OCI-LY7 (cell line): ENCODE measurements around the gene NCK2. TPM values are rescaled to one million over a fixed set of nuclear protein-coding genes. Genes with fewer than 3 reads are reported as not detected.

Experiments
- BruUV-seq: library from RNA; stranded (reverse); fragments of 400-500 nt; replicated peaks from 2 replicates; lab custom pipeline; 2021; lab: Mats Ljungman, UMichigan
- CTCF ChIA-PET: fragments of 300-600 bp; sonication (Branson Sonifier 250); formaldehyde crosslinking; loops from one replicate; lab custom pipeline; 2022; ENCODE audit warnings: antibody characterized with exemption; ENCODE audit not compliant: unreplicated experiment; lab: Charles Lee
- POLR2A ChIA-PET: fragments of 300-600 bp; sonication (Branson Sonifier 250); formaldehyde crosslinking; loops from one replicate; lab custom pipeline; 2022; ENCODE audit warnings: antibody characterized with exemption; lab: Charles Lee
- DNase-seq: peaks from one replicate; pipeline ENCODE4 v3.0.0-alpha.2; 2015; ENCODE audit warnings: low spot score
- H2AFZ ChIP-seq: fragments of 200-600 bp; sonication (generic), shearing (Covaris generic); 2 replicates; pipeline ENCODE4 v1.6.1; 2014; ENCODE audit warnings: mild to moderate bottlenecking, antibody characterized with exemption, low read length, moderate library complexity
- H3K27ac ChIP-seq: fragments of 200-600 bp; sonication (generic); 2 replicates; pipeline ENCODE4 v1.5.1; 2014; ENCODE audit warnings: mixed run types, low read depth, mild to moderate bottlenecking, moderate library complexity, low read length, inconsistent platforms; ENCODE audit not compliant: poor library complexity, severe bottlenecking
- H3K36me3 ChIP-seq: fragments of 200-600 bp; sonication (generic); 2 replicates; pipeline ENCODE4 v1.6.1; 2014; ENCODE audit warnings: mild to moderate bottlenecking, antibody characterized with exemption, low read length, moderate library complexity, mixed read lengths; ENCODE audit not compliant: insufficient read depth
- H3K4me1 ChIP-seq: fragments of 200-600 bp; sonication (generic); 2 replicates; pipeline ENCODE4 v1.5.1; 2014; ENCODE audit warnings: mild to moderate bottlenecking, low read length; ENCODE audit not compliant: insufficient read depth, poor library complexity, severe bottlenecking
- H3K4me2 ChIP-seq: fragments of 200-600 bp; sonication (generic); 2 replicates; pipeline ENCODE4 v1.6.1; 2014; ENCODE audit warnings: mild to moderate bottlenecking, low read length
- H3K4me3 ChIP-seq: fragments of 200-600 bp; sonication (generic); 2 replicates; pipeline ENCODE4 v1.5.1; 2014; ENCODE audit warnings: mild to moderate bottlenecking, low read depth, low read length; ENCODE audit not compliant: poor library complexity, severe bottlenecking
- H3K79me2 ChIP-seq: fragments of 200-600 bp; sonication (generic); 2 replicates; pipeline ENCODE4 v1.6.1; 2016; ENCODE audit warnings: low read depth, mild to moderate bottlenecking, low read length, moderate library complexity, mixed read lengths; ENCODE audit not compliant: insufficient read depth
- H3K9me2 ChIP-seq: fragments of 200-600 bp; sonication (generic); 2 replicates; pipeline ENCODE4 v1.6.1; 2016; ENCODE audit warnings: mild to moderate bottlenecking, low read length, mixed read lengths; ENCODE audit not compliant: insufficient read depth
- H3K9me3 ChIP-seq: fragments of 200-600 bp; sonication (generic); 2 replicates; pipeline ENCODE4 v1.6.1; 2014; ENCODE audit warnings: mild to moderate bottlenecking, mixed run types, low read length, mixed read lengths
- H4K20me1 ChIP-seq: fragments of 200-600 bp; sonication (generic); 2 replicates; pipeline ENCODE4 v1.6.1; 2014; ENCODE audit warnings: mild to moderate bottlenecking, antibody characterized with exemption, low read length, moderate library complexity, mixed read lengths; ENCODE audit not compliant: insufficient read depth
- EZH2phosphoT487 ChIP-seq: fragments of 200-600 bp; sonication (generic); IDR thresholded peaks from 2 replicates; pipeline ENCODE4 v1.6.1; 2018; ENCODE audit warnings: low read depth, borderline replicate concordance, mild to moderate bottlenecking, mixed run types, antibody characterized with exemption, low read length, moderate library complexity, mixed read lengths
- intact Hi-C: fragments of 100-400 bp; cut with micrococcal nuclease; formaldehyde crosslinking; loops from one replicate; pipeline ENCODE4 v1.10.0; 2022; ENCODE audit not compliant: unreplicated experiment
- total RNA-seq, 2 experiments: library from RNA; depleted of rRNA in 1 of 2; stranded (reverse); fragments of >200 nt in 1 of 2; shearing (Covaris generic) in 1 of 2; gene quantifications; 2 replicates each; pipeline ENCODE4 v1.2.3, GENCODE V29; 2014 to 2022
- TF ChIP-seq, protein P1 (sequence below): fragments of 200-600 bp; sonication (generic); conservative IDR thresholded peaks from 2 replicates; pipeline ENCODE4 v1.5.1; 2014; ENCODE audit warnings: mild to moderate bottlenecking, antibody characterized with exemption, low read length, moderate library complexity, mixed read lengths

NCK2 gene
- total RNA-seq, 2 experiments from 2014 or later: 23.4 to 34.2 TPM

DNA sequence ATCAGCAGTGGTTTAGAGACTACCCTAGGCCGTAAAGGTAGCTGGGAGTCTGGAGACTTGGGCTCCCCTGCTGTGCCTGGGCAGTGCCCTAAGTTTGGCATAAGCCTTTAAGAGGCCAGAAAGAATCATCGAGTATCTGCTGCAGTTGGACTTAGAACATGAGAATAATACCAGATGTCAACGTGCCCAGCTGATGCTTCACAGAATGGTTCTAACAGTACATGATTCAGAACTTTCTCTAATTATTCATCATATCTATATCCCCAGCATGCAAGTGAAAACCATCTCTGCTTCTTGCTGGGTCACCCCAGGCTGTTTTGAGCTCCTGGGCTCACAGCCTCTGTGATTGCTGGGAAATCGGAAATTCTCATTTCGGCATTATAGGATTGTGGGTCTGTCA lies 118.1 kb downstream of the NCK2 start:
- TF ChIP-seq EZH2phosphoT487: no peak
- TF ChIP-seq, protein P1, sequence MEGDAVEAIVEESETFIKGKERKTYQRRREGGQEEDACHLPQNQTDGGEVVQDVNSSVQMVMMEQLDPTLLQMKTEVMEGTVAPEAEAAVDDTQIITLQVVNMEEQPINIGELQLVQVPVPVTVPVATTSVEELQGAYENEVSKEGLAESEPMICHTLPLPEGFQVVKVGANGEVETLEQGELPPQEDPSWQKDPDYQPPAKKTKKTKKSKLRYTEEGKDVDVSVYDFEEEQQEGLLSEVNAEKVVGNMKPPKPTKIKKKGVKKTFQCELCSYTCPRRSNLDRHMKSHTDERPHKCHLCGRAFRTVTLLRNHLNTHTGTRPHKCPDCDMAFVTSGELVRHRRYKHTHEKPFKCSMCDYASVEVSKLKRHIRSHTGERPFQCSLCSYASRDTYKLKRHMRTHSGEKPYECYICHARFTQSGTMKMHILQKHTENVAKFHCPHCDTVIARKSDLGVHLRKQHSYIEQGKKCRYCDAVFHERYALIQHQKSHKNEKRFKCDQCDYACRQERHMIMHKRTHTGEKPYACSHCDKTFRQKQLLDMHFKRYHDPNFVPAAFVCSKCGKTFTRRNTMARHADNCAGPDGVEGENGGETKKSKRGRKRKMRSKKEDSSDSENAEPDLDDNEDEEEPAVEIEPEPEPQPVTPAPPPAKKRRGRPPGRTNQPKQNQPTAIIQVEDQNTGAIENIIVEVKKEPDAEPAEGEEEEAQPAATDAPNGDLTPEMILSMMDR: no peak
- no peak for DNase-seq
- no peaks in the 10 kb centered on the region for H3K9me2 ChIP-seq
- H3K4me3 ChIP-seq: no peak overlapping the region
- no peaks in the 10 kb centered on the region for H4K20me1 ChIP-seq
- no peaks in the 10 kb centered on the region for H3K79me2 ChIP-seq
- H2AFZ ChIP-seq: no peak overlapping the region
- H3K36me3 ChIP-seq: no peaks in the 10 kb centered on the region
- no TSS peak for BruUV-seq
- no peaks in the 10 kb centered on the region for H3K4me1 ChIP-seq
- POLR2A ChIA-PET: interaction anchor here (0.6 to 1.1 kb wide), 2 partner anchors 10 to 239 kb away, joined by 3 read pairs; no protein-coding TSS in a partner anchor
- intact Hi-C loops: no loop called here
- CTCF ChIA-PET: no interaction called here
- H3K27ac ChIP-seq: no peak overlapping the region
- H3K9me3 ChIP-seq: no peaks in the 10 kb centered on the region
- no peak overlapping the region for H3K4me2 ChIP-seq

DNA sequence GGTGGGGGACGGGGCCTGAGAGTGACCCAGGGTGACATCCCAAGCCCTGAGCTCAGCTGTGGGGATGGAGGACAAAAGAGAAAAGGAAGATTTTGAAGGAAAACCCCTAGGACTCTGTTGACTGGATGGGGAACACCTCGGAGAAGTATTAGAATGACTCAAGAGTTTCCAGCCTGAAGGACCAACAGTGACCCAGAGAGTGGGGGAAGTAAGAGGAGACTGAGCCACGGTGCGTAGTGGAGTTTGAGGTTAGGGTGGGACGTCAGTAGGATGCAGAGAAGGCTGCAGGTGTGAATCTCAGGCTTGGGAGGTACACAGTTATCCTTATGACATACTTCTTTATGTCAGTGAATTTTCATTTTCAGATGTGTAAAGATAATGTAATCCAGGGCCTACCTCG lies 119.5 kb downstream of the NCK2 start:
- no peak for DNase-seq
- H2AFZ ChIP-seq: no peak overlapping the region
- H3K27ac ChIP-seq: no peak overlapping the region
- no peaks in the 10 kb centered on the region for H3K4me1 ChIP-seq
- TF ChIP-seq, protein P1: no peak
- no peak for TF ChIP-seq EZH2phosphoT487
- H3K9me3 ChIP-seq: no peaks in the 10 kb centered on the region
- POLR2A ChIA-PET: interaction anchor here (0.6 kb wide), 1 partner anchor 36 kb away, joined by 3 read pairs; no protein-coding TSS in a partner anchor
- intact Hi-C loops: no loop called here
- no peaks in the 10 kb centered on the region for H3K79me2 ChIP-seq
- BruUV-seq: no TSS peak
- no peak overlapping the region for H3K4me2 ChIP-seq
- H4K20me1 ChIP-seq: no peaks in the 10 kb centered on the region
- H3K36me3 ChIP-seq: no peaks in the 10 kb centered on the region
- CTCF ChIA-PET: no interaction called here
- H3K4me3 ChIP-seq: no peak overlapping the region
- no peaks in the 10 kb centered on the region for H3K9me2 ChIP-seq

DNA sequence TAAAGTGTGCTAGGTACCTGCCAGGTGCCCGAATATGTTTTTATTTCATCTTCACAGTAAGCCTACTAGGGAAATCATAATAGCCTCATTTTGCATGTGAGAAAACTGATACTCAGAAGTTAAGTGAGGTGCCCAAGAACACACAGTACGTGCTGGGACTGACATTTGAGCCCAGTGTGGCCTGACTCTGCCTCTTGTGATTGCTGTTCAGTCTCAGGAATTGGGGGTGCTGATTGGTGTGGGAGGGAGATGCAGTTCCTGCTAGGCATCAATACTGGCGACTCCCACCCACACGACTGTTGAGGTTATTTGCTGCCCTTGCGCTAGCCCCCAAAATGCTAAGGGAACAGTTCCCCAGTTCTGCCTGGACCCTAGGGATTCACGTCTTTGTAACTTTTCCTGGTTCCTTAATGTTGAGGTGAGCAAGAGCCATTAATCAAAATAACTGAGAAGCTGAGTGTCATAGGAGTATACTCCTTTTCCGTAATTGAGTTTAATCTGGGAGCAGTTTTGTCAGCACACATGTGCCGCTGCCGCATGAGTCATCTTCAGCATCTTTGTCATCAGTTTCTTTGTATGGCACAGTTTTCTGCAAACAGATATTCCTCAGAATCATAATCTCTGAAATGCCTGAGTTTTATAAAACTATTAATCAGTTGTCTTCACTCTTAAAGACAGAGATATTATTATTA lies 120.7 kb downstream of the NCK2 start:
- Histone ChIP-seq H3K4me3 (no peak overlapping the region), H3K4me2 (no peak overlapping the region), H3K27ac (no peak overlapping the region), H3K79me2 (no peaks in the 10 kb centered on the region), H3K4me1 (no peaks in the 10 kb centered on the region), H3K9me3 (no peaks in the 10 kb centered on the region), H4K20me1 (no peaks in the 10 kb centered on the region), H3K9me2 (no peaks in the 10 kb centered on the region), H2AFZ (no peak overlapping the region), H3K36me3 (no peaks in the 10 kb centered on the region)
- intact Hi-C loops: no loop called here
- CTCF ChIA-PET: no interaction called here
- no TSS peak for BruUV-seq
- no peak for DNase-seq
- POLR2A ChIA-PET: no interaction called here
- TF ChIP-seq EZH2phosphoT487: no peak
- TF ChIP-seq, protein P1: no peak
